GM12878 (cell line): Measurements from ENCODE around the gene SBF2.

ENCODE experiments used
- CTCF ChIP-seq, 3 experiments: IDR thresholded peaks in 2 of 3; conservative IDR thresholded peaks in 1 of 3; 2 replicates each; pipeline ENCODE4 v1.5.1; 2011; ENCODE audit warnings: low read depth in 3 of 3, low read length in 3 of 3, mild to moderate bottlenecking in 3 of 3, control low read depth in 2 of 3, moderate library complexity in 2 of 3, inconsistent platforms in 1 of 3, mixed read lengths in 1 of 3; ENCODE audit not compliant: control insufficient read depth in 2 of 3, insufficient read depth in 1 of 3; ENCODE audit errors: extremely low read depth in 1 of 3
- EZH2 ChIP-seq: IDR thresholded peaks from 2 replicates; pipeline ENCODE4 v1.6.1; 2012; ENCODE audit warnings: low read depth, mild to moderate bottlenecking, control low read depth, inconsistent platforms, low read length, borderline replicate concordance; ENCODE audit not compliant: control insufficient read depth
- NRF1 ChIP-seq: conservative IDR thresholded peaks from 2 replicates; pipeline ENCODE4 v1.6.1; 2011; ENCODE audit warnings: mild to moderate bottlenecking, low read depth, low read length, improper control_type of control experiment
- POLR2AphosphoS5 ChIP-seq: IDR thresholded peaks from 2 replicates; pipeline ENCODE4 v1.6.1; 2011; ENCODE audit warnings: mild to moderate bottlenecking, low read length, inconsistent platforms

- TF ChIP-seq NRF1 = no peak
- TF ChIP-seq CTCF (IDR thresholded peaks at IDR 0.05 in 2 of 3, conservative IDR thresholded peaks at IDR 0.05 in 1 of 3; ENCODE audit: control insufficient read depth in 2 of 3, extremely low read depth in 1 of 3, insufficient read depth in 1 of 3, low read depth in 3 of 3, low read length in 3 of 3) = no peak
- no peak for TF ChIP-seq POLR2AphosphoS5
- TF ChIP-seq EZH2 = no peak
Measured at GRCh38 chr11:10149553-10149952, 144.5 kb downstream of the SBF2 start.
